Transverse colon (tissue), 3 donors: ENCODE data around the gene GPR142.

Experiments
- POLR2A ChIP-seq: fragments of 450-650 bp; IDR thresholded peaks from one replicate; pipeline ENCODE4 v1.6.1; 2016; ENCODE audit warnings: antibody characterized with exemption, mild to moderate bottlenecking, moderate library complexity
- TF ChIP-seq, protein P1 (sequence below), 5 experiments: fragments of 200-600 bp in 3 of 5; fragments of 450-650 bp in 2 of 5; sonication (generic) in 3 of 5; IDR thresholded peaks; 1 replicate in 2 of 5; 2 replicates in 3 of 5; pipeline ENCODE4 v1.5.1; 2016 to 2017; ENCODE audit warnings: antibody characterized with exemption in 5 of 5, inconsistent platforms in 3 of 5, mild to moderate bottlenecking in 2 of 5, moderate library complexity in 1 of 5

DNA sequence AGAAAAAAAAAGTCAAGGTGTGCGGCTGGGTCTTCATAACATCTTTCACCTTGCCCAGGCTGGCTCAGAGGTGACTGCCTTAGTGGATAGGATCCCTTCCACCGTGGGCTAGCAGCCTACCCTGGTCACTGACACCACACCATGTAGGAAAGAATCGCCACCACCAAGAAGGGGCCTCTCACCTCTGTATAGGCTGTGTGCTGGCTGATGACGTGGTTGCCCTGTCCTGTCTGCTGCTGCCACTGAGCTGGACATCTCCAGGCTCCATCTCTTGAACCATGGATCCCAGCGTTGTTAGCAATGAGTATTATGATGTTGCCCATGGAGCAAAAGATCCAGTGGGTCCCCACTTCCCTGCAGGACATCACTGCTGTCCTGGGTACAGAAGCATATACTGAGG, at the start of gene GPR142:
- no peak for TF ChIP-seq POLR2A
- TF ChIP-seq, protein P1, sequence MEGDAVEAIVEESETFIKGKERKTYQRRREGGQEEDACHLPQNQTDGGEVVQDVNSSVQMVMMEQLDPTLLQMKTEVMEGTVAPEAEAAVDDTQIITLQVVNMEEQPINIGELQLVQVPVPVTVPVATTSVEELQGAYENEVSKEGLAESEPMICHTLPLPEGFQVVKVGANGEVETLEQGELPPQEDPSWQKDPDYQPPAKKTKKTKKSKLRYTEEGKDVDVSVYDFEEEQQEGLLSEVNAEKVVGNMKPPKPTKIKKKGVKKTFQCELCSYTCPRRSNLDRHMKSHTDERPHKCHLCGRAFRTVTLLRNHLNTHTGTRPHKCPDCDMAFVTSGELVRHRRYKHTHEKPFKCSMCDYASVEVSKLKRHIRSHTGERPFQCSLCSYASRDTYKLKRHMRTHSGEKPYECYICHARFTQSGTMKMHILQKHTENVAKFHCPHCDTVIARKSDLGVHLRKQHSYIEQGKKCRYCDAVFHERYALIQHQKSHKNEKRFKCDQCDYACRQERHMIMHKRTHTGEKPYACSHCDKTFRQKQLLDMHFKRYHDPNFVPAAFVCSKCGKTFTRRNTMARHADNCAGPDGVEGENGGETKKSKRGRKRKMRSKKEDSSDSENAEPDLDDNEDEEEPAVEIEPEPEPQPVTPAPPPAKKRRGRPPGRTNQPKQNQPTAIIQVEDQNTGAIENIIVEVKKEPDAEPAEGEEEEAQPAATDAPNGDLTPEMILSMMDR (IDR thresholded peaks at IDR 0.05), result no peak
